CD4-positive, alpha-beta memory T cell (primary cell): ENCODE results near the gene NEXN. TPM values are rescaled to one million over a fixed set of nuclear protein-coding genes. Genes with fewer than 3 reads are reported as not detected.

Experiments used
- CTCF ChIA-PET: fragments of 350-600 bp; sonication (Branson Sonifier 250); formaldehyde crosslinking; loops from one replicate; lab custom pipeline; 2021; ENCODE audit warnings: inconsistent platforms; ENCODE audit not compliant: partially characterized antibody; lab: Charles Lee
- POLR2A ChIA-PET: fragments of 350-600 bp; sonication (Branson Sonifier 250); formaldehyde crosslinking; loops from one replicate; lab custom pipeline; 2021; ENCODE audit not compliant: partially characterized antibody; lab: Charles Lee
- DNase-seq, 5 donors: peaks; one replicate each; pipeline versions ENCODE4 v3.0.0 to v3.0.0-alpha.2; 2020 to 2022; ENCODE audit warnings: mixed read lengths in 1 of 5
- H3K27ac ChIP-seq: one replicate; pipeline ENCODE4 v1.7.0; 2013; ENCODE audit warnings: low read depth, low read length
- H3K27me3 ChIP-seq: 2 replicates; pipeline ENCODE4 v1.7.0; 2013; ENCODE audit warnings: mild to moderate bottlenecking, low read length, moderate library complexity; ENCODE audit not compliant: insufficient read depth
- H3K36me3 ChIP-seq: 2 replicates; pipeline ENCODE4 v1.7.0; 2013; ENCODE audit warnings: mild to moderate bottlenecking, low read length, moderate library complexity; ENCODE audit not compliant: insufficient read depth
- H3K4me1 ChIP-seq: 2 replicates; pipeline ENCODE4 v1.7.0; 2013; ENCODE audit warnings: mild to moderate bottlenecking, low read length, moderate library complexity; ENCODE audit not compliant: insufficient read depth
- H3K4me3 ChIP-seq, 2 donors: one replicate each; pipeline ENCODE4 v1.7.0; 2013; ENCODE audit warnings: low read length in 2 of 2, mild to moderate bottlenecking in 1 of 2
- H3K9me3 ChIP-seq, 2 donors: one replicate each; pipeline ENCODE4 v1.7.0; 2013; ENCODE audit warnings: low read length in 2 of 2, control low read depth in 1 of 2; ENCODE audit not compliant: control insufficient read depth in 1 of 2
- H3K27ac Mint-ChIP-seq, 7 donors: one replicate each; pipeline ENCODE4 v1.8.0; 2020 to 2021; ENCODE audit warnings: mixed read lengths in 7 of 7, mild to moderate bottlenecking in 6 of 7, inconsistent platforms in 3 of 7, moderate library complexity in 3 of 7
- H3K27me3 Mint-ChIP-seq, 2 donors: one replicate each; pipeline ENCODE4 v1.8.0; 2020 to 2021; ENCODE audit warnings: mixed read lengths in 2 of 2
- H3K36me3 Mint-ChIP-seq, 2 donors: one replicate each; pipeline ENCODE4 v1.8.0; 2020 to 2021; ENCODE audit warnings: mixed read lengths in 2 of 2, inconsistent platforms in 1 of 2, mild to moderate bottlenecking in 1 of 2
- H3K4me1 Mint-ChIP-seq, 4 donors: one replicate each; pipeline ENCODE4 v1.8.0; 2020 to 2021; ENCODE audit warnings: mixed read lengths in 4 of 4, mild to moderate bottlenecking in 1 of 4
- H3K4me3 Mint-ChIP-seq, 8 donors: one replicate each; pipeline ENCODE4 v1.8.0; 2020 to 2021; ENCODE audit warnings: mixed read lengths in 8 of 8, mild to moderate bottlenecking in 7 of 8, moderate library complexity in 6 of 8, inconsistent platforms in 3 of 8
- H3K9me3 Mint-ChIP-seq, 8 donors: one replicate each; pipeline ENCODE4 v1.8.0; 2020 to 2021; ENCODE audit warnings: mixed read lengths in 8 of 8, mild to moderate bottlenecking in 5 of 8, inconsistent platforms in 3 of 8, moderate library complexity in 1 of 8
- intact Hi-C: fragments of 100-400 bp; cut with micrococcal nuclease; formaldehyde crosslinking; loops from one replicate; pipeline ENCODE4 v1.15.1; 2023
- polyA plus RNA-seq, 2 donors: library from polyadenylated mRNA; unstranded; fragments of 300-500 nt; fragmentation: Illumina TruSeq; gene quantifications; one replicate each; pipeline ENCODE4 v1.2.3, GENCODE V29; 2021
- total RNA-seq, 2 experiments: library from RNA; stranded (reverse); gene quantifications; one replicate each; pipeline ENCODE4 v1.2.3, GENCODE V29; 2021

The NEXN gene
- total and polyA plus RNA-seq, 4 experiments from 2014 or later, result 0.31 to 0.67 (median 0.52) TPM

DNA sequence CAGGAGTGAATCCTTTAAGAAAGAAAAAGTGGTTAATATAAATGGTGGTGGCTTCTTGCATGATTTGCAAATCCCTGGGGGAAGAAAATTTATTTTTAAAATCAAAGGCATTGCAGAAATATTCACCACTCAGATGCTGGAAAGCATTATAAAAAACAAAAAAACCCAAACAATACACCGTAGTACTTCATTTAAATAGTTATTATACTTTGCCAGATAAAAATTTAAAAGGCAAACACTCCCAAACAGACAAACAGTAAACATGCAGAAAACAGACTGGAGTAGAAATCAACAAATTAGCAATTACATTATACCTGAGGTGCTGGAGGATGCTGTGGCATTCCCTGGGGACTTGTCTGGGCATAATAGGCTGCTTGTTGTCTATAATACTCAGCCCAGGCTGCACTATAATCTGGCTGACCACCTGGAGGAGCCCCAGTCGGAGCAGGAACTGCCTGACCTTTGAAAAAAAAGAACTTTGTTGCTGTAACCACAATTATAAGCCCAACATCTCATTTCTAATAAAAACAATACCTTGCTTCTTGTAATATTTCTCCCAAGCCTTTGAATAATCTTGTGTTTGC, 60.5 kb downstream of the NEXN start:
- Histone ChIP-seq H3K4me1 (peaks cover 5% of the 10 kb centered on the region), H3K27me3 (no peaks in the 10 kb centered on the region), H3K4me3 (no peak overlapping the region), H3K27ac (no peak overlapping the region), H3K9me3 (no peaks in the 10 kb centered on the region), H3K36me3 (peaks cover 63% of the 10 kb centered on the region)
- Mint-ChIP-seq H3K36me3 (peaks cover 40 to 75% of the 10 kb centered on the region in 2 donors), H3K27me3 (no peaks in the 10 kb centered on the region), H3K4me3 (no peak overlapping the region), H3K9me3 (no peaks in the 10 kb centered on the region), H3K4me1 (peaks cover 10 to 22% (median 18%) of the 10 kb centered on the region in 4 donors), H3K27ac (peak overlapping the region in 3 of 7 donors; percentile 17 to 62 (median 29))
- ChIA-PET CTCF (no interaction called here), POLR2A (no interaction called here)
- no peak for DNase-seq
- intact Hi-C loops, result no loop called here

DNA sequence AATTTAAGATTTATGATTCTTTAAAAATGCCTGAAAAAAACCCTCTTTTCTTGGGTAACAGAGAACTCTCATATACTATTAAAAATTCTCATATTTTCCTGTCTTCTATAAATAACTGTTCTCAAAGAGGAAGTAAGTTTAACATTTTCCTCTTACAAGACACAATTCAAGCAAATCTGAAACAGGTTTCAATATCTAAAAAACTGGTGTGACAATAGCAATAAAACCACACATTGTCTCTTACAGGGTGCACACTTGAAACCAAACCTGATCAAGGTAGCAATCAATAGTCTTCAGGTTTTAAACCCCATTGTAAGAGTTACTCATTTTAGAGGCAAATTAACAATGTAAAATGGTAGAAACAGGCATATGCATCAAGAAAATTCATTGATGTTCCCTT, 62.4 kb downstream of the NEXN start:
- ChIA-PET POLR2A (interaction anchor here (1.3 kb wide), 2 partner anchors 13 to 28 kb away, joined by 3 to 5 read pairs; partner anchors contain the start of gene FUBP1), CTCF (interaction anchor here (1.2 kb wide), 1 partner anchor 15 kb away, joined by 3 read pairs; no protein-coding TSS in a partner anchor)
- Mint-ChIP-seq H3K9me3 (no peaks in the 10 kb centered on the region), H3K4me1 (peaks cover 10 to 21% (median 16%) of the 10 kb centered on the region in 4 donors), H3K27me3 (no peaks in the 10 kb centered on the region), H3K4me3 (no peak overlapping the region), H3K27ac (no peak overlapping the region), H3K36me3 (peaks cover 40 to 81% of the 10 kb centered on the region in 2 donors)
- Histone ChIP-seq H3K4me3 (no peak overlapping the region), H3K27me3 (no peaks in the 10 kb centered on the region), H3K27ac (no peak overlapping the region), H3K36me3 (peaks cover 69% of the 10 kb centered on the region), H3K9me3 (no peaks in the 10 kb centered on the region), H3K4me1 (peaks cover 5% of the 10 kb centered on the region)
- intact Hi-C loops, result no loop called here
- no peak for DNase-seq

DNA sequence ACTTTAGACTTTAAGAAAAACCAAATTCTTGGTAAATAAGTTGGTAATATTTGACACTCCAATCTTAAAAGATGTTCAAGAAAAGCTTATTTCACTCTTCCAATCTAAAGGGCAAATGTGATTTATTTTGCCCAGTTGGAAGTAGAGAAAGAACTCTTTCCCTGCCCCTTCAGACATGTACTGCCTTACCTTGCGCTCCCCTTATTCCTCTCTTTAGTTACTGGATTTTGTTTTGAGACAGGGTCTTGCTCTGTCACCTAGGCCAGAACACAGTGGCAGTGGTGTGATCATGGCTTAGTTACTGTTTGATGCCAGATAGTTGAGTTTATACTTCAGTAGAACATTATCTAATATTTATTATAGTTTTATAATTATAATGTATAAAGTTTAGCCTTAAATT, 62.9 kb downstream of the NEXN start:
- CTCF ChIA-PET, result interaction anchor here (1.2 kb wide), 1 partner anchor 15 kb away, joined by 3 read pairs; no protein-coding TSS in a partner anchor
- H3K4me1 Mint-ChIP-seq, result peaks cover 10 to 21% (median 16%) of the 10 kb centered on the region in 4 donors
- intact Hi-C loops, result no loop called here

DNA sequence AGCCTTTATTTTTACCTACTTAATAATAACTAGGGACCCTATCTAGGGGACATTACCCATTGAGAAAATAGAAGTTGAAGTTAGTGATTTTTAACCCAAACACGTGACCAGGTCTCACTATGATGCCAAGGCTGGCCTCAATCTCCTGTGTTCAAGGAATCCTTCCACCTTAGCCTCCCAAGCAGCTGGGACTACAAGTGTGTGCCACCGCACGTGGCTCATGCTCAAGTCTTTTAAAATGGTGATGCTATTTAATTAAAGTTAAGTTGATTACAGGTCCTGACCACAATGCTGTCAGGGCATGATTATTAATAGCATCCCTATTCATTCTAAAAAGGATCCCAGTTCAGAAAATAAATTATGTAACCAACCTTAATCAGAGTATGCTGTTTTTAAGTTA, 65.5 kb downstream of the NEXN start:
- H3K4me3 Mint-ChIP-seq, result no peak overlapping the region
- H3K36me3 ChIP-seq, result peaks cover 72% of the 10 kb centered on the region
- H3K4me3 ChIP-seq, result no peak overlapping the region
- POLR2A ChIA-PET, result interaction anchor here (1.0 kb wide), 1 partner anchor 51 kb away, joined by 3 read pairs; the partner anchor contains the start of gene DNAJB4
- H3K4me1 ChIP-seq, result peaks cover 5% of the 10 kb centered on the region
- no peak overlapping the region for H3K27ac ChIP-seq
- no peaks in the 10 kb centered on the region for H3K27me3 Mint-ChIP-seq
- H3K9me3 ChIP-seq, result no peaks in the 10 kb centered on the region
- H3K4me1 Mint-ChIP-seq, result peaks cover 9 to 28% (median 15%) of the 10 kb centered on the region in 4 donors
- H3K27me3 ChIP-seq, result no peaks in the 10 kb centered on the region
- H3K9me3 Mint-ChIP-seq, result peaks cover 0 to 1% (median 0%) of the 10 kb centered on the region in 8 donors
- H3K27ac Mint-ChIP-seq, result peak overlapping the region in 2 of 7 donors; percentile 12 to 25
- peaks cover 37 to 78% of the 10 kb centered on the region in 2 donors for H3K36me3 Mint-ChIP-seq
- DNase-seq, result no peak
- CTCF ChIA-PET, result interaction anchor here (0.9 kb wide), 1 partner anchor 22 kb away, joined by 3 read pairs; no protein-coding TSS in a partner anchor
- intact Hi-C loops, result no loop called here

More for the DNA sequence above, 62.9 kb downstream of the NEXN start:
- Histone ChIP-seq H3K4me1 (peaks cover 5% of the 10 kb centered on the region), H3K27me3 (no peaks in the 10 kb centered on the region), H3K27ac (no peak overlapping the region), H3K4me3 (no peak overlapping the region), H3K36me3 (peaks cover 70% of the 10 kb centered on the region), H3K9me3 (no peaks in the 10 kb centered on the region)
- H3K4me3 Mint-ChIP-seq, result no peak overlapping the region
- peaks cover 40 to 81% of the 10 kb centered on the region in 2 donors for H3K36me3 Mint-ChIP-seq
- H3K9me3 Mint-ChIP-seq, result no peaks in the 10 kb centered on the region
- no peaks in the 10 kb centered on the region for H3K27me3 Mint-ChIP-seq
- POLR2A ChIA-PET, result interaction anchor here (0.8 to 1.3 kb wide), 2 partner anchors 14 to 25 kb away, joined by 3 to 5 read pairs; no protein-coding TSS in a partner anchor
- H3K27ac Mint-ChIP-seq, result peak overlapping the region in 1 of 7 donors; percentile 39
- DNase-seq, result no peak

DNA sequence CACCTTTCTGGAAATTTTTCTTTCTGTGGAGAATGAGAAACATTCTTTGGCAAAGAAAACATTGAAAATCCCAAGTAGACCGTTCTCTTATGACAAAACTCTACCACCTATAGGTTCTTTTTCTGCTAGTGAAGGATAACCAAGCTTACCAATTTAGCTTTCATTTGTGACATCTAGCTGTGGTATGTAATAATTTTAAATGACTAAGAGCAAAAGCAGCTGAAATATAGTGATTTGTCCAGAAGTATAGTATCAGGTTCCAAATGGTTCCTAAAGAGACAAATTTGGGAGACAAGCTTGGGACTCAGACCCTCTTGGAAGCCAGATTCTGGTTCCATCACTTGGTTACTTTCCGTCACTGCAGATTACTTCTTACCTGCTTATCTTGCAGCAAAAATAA, 66.1 kb downstream of the NEXN start:
- POLR2A ChIA-PET, result interaction anchor here (1.0 to 1.4 kb wide), 2 partner anchors 23 to 50 kb away, joined by 3 read pairs; partner anchors contain the start of gene DNAJB4
- H3K9me3 Mint-ChIP-seq, result peaks cover 0 to 1% (median 0%) of the 10 kb centered on the region in 8 donors
- H3K27me3 Mint-ChIP-seq, result no peaks in the 10 kb centered on the region
- H3K36me3 Mint-ChIP-seq, result peaks cover 39 to 75% of the 10 kb centered on the region in 2 donors
- no peak overlapping the region for H3K27ac ChIP-seq
- intact Hi-C loops, result no loop called here
- no peak overlapping the region for H3K4me3 Mint-ChIP-seq
- peaks cover 70% of the 10 kb centered on the region for H3K36me3 ChIP-seq
- H3K4me1 Mint-ChIP-seq, result peaks cover 9 to 26% (median 16%) of the 10 kb centered on the region in 4 donors
- H3K27ac Mint-ChIP-seq, result peak overlapping the region in 1 of 7 donors; percentile 24
- no peaks in the 10 kb centered on the region for H3K9me3 ChIP-seq
- no peak overlapping the region for H3K4me3 ChIP-seq
- DNase-seq, result no peak
- no peaks in the 10 kb centered on the region for H3K27me3 ChIP-seq
- H3K4me1 ChIP-seq, result peaks cover 5% of the 10 kb centered on the region
- CTCF ChIA-PET, result interaction anchor here (0.9 kb wide), 1 partner anchor 21 kb away, joined by 3 read pairs; no protein-coding TSS in a partner anchor

DNA sequence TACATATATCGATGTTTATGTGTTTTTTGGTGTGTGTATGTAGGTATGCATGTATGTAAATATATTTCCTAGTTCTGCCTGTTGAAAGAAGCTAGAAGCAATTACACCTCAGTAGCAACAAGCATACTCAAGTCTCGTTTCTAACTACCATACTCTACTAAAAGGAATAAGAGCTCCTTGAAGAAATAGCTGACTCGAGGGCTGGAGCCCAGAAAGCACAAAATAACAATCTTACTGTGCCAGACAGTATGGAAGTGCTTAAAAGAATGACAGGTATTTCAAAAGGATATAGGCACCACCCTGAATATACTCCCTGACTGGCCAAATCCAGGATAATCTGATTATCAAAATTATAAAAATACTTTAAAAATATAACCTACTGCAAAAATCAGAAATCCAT, 67.3 kb downstream of the NEXN start:
- POLR2A ChIA-PET, result interaction anchor here (1.3 to 1.4 kb wide), 2 partner anchors 22 to 23 kb away, joined by 3 to 4 read pairs; partner anchors contain the start of gene FUBP1
- Histone ChIP-seq H3K36me3 (peaks cover 72% of the 10 kb centered on the region), H3K27me3 (no peaks in the 10 kb centered on the region), H3K4me3 (no peak overlapping the region), H3K9me3 (no peaks in the 10 kb centered on the region), H3K4me1 (peaks cover 5% of the 10 kb centered on the region), H3K27ac (no peak overlapping the region)
- peaks cover 51 to 80% of the 10 kb centered on the region in 2 donors for H3K36me3 Mint-ChIP-seq
- H3K4me3 Mint-ChIP-seq, result no peak overlapping the region
- DNase-seq, result no peak
- H3K27ac Mint-ChIP-seq, result peak overlapping the region in 2 of 7 donors; percentile 15 to 71
- no peaks in the 10 kb centered on the region for H3K27me3 Mint-ChIP-seq
- H3K4me1 Mint-ChIP-seq, result peaks cover 9 to 24% (median 20%) of the 10 kb centered on the region in 4 donors
- peaks cover 0 to 1% (median 0%) of the 10 kb centered on the region in 8 donors for H3K9me3 Mint-ChIP-seq
- intact Hi-C loops, result no loop called here
- CTCF ChIA-PET, result interaction anchor here (1.2 kb wide), 1 partner anchor 159 kb away, joined by 4 read pairs; no protein-coding TSS in a partner anchor

DNA sequence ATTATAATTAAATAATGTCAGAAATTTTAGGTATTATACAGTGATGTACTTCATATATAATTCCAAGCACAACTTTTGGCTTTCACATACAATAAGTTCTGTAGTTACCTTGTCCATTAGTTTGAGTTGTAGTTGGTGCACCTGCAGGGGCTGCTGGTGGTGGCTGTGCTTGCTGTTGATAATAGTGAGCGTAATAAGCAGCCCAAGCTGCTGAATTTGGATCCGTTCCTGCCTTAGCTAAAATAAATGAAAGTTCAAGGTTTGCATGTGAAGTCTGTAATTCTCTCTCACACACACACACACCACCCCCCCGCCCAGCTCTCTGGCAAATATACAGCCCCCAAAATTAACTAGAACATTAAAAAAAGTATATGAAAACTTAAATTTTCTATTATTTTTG, 68.0 kb downstream of the NEXN start:
- peaks cover 0 to 1% (median 0%) of the 10 kb centered on the region in 8 donors for H3K9me3 Mint-ChIP-seq
- H3K27me3 Mint-ChIP-seq, result no peaks in the 10 kb centered on the region
- H3K36me3 Mint-ChIP-seq, result peaks cover 55 to 80% of the 10 kb centered on the region in 2 donors
- no peaks in the 10 kb centered on the region for H3K9me3 ChIP-seq
- no peak overlapping the region for H3K4me3 Mint-ChIP-seq
- intact Hi-C loops, result no loop called here
- no peaks in the 10 kb centered on the region for H3K4me1 ChIP-seq
- H3K27ac ChIP-seq, result no peak overlapping the region
- ChIA-PET POLR2A (interaction anchor here (1.3 to 1.8 kb wide), 2 partner anchors 9 to 22 kb away, joined by 4 to 5 read pairs; partner anchors contain the start of gene FUBP1), CTCF (interaction anchor here (1.2 to 1.4 kb wide), 2 partner anchors 19 to 158 kb away, joined by 4 read pairs; no protein-coding TSS in a partner anchor)
- H3K4me3 ChIP-seq, result no peak overlapping the region
- H3K27ac Mint-ChIP-seq, result peak overlapping the region in 1 of 7 donors; percentile 64
- DNase-seq, result no peak
- H3K27me3 ChIP-seq, result no peaks in the 10 kb centered on the region
- H3K36me3 ChIP-seq, result peaks cover 74% of the 10 kb centered on the region
- peaks cover 7 to 22% (median 17%) of the 10 kb centered on the region in 4 donors for H3K4me1 Mint-ChIP-seq
